ENCODE results near the gene CELA3B.
"Not testable (repeated sequence)": the region's sequence is repeated elsewhere in the genome, so short reads cannot be mapped to it uniquely, and the experiment has no call there.

DNA sequence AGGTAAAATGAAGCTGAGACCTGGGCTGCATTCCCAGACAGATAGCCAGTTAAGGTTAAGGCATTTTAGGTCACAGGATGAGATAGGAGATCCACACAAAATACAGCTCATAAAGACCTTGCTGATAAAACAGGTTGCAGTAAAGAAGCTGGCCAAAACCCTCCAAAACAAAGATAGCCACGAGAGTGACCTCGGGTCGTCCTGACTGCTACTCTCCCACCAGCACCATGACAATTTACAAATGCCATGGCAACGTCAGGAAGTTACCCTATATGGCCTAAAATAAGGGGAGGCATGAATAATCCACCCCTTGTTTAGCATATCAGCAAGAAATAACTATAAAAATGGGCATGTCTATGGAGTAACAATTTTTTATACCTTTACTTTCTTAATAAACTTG, 6.3 kb upstream of the CELA3B start:
- not testable (repeated sequence) for TF ChIP-seq POLR2A (IDR thresholded peaks at IDR 0.05)
- TF ChIP-seq, protein P1, sequence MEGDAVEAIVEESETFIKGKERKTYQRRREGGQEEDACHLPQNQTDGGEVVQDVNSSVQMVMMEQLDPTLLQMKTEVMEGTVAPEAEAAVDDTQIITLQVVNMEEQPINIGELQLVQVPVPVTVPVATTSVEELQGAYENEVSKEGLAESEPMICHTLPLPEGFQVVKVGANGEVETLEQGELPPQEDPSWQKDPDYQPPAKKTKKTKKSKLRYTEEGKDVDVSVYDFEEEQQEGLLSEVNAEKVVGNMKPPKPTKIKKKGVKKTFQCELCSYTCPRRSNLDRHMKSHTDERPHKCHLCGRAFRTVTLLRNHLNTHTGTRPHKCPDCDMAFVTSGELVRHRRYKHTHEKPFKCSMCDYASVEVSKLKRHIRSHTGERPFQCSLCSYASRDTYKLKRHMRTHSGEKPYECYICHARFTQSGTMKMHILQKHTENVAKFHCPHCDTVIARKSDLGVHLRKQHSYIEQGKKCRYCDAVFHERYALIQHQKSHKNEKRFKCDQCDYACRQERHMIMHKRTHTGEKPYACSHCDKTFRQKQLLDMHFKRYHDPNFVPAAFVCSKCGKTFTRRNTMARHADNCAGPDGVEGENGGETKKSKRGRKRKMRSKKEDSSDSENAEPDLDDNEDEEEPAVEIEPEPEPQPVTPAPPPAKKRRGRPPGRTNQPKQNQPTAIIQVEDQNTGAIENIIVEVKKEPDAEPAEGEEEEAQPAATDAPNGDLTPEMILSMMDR (IDR thresholded peaks at IDR 0.05 in 4 of 5, conservative IDR thresholded peaks at IDR 0.05 in 1 of 5) = not testable (repeated sequence)

All from gastrocnemius medialis (tissue), 4 donors.